ENCODE results near the gene FREY1. TPM values are rescaled to one million over a fixed set of nuclear protein-coding genes. Genes with fewer than 3 reads are reported as not detected.

Gene FREY1
- total and polyA plus RNA-seq, 8 donors: 0.33 to 9.9 (median 3.6) TPM; not detected in 4

DNA sequence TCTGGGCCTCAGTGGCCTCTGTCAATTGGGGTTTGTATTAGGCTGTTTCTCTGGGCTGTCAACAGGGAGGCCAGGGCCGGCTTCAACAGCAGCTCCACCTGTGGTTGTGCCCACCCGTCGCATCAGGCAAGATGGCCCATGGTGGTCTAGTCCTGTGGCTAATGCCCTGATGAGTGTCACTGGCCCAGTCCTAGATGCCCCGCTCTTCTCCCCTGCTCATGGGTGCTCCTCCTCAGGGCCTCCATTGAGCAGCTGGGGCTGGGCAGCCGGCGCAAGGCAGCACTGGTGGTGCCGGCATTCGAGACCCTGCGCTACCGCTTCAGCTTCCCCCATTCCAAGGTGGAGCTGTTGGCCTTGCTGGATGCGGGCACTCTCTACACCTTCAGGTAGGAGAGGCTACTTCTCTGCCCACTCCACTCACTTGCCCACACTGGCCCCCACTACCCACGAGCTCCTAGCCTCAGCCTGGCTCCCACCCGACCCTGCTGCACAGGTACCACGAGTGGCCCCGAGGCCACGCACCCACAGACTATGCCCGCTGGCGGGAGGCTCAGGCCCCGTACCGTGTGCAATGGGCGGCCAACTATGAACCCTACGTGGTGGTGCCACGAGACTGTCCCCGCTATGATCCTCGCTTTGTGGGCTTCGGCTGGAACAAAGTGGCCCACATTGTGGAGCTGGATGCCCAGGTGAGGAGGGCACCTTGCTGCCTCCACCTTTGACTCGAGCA is 20.8 kb upstream of the FREY1 start:
- intact Hi-C loops (cut with DNase I; ENCODE audit: low total_unique reads): no loop called here
- H3K27ac ChIP-seq: no peak overlapping the region
- TF ChIP-seq, protein P1, sequence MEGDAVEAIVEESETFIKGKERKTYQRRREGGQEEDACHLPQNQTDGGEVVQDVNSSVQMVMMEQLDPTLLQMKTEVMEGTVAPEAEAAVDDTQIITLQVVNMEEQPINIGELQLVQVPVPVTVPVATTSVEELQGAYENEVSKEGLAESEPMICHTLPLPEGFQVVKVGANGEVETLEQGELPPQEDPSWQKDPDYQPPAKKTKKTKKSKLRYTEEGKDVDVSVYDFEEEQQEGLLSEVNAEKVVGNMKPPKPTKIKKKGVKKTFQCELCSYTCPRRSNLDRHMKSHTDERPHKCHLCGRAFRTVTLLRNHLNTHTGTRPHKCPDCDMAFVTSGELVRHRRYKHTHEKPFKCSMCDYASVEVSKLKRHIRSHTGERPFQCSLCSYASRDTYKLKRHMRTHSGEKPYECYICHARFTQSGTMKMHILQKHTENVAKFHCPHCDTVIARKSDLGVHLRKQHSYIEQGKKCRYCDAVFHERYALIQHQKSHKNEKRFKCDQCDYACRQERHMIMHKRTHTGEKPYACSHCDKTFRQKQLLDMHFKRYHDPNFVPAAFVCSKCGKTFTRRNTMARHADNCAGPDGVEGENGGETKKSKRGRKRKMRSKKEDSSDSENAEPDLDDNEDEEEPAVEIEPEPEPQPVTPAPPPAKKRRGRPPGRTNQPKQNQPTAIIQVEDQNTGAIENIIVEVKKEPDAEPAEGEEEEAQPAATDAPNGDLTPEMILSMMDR (IDR thresholded peaks at IDR 0.05): no peak
- TF ChIP-seq POLR2A (IDR thresholded peaks at IDR 0.05) (no peak), EP300 (IDR thresholded peaks at IDR 0.05) (no peak), POLR2AphosphoS5 (IDR thresholded peaks at IDR 0.05) (no peak)
- H3K4me3 ChIP-seq: no peak overlapping the region
- no peaks in the 10 kb centered on the region for H3K9me3 ChIP-seq
- peaks cover 0 to 27% (median 5%) of the 10 kb centered on the region in 3 donors for H3K27me3 ChIP-seq
- peaks cover 6 to 32% (median 28%) of the 10 kb centered on the region in 4 donors for H3K4me1 ChIP-seq
- peaks cover 0 to 20% (median 19%) of the 10 kb centered on the region in 4 donors for H3K36me3 ChIP-seq
- 88 to 94% (median 91%) methylated on average over 18 to 27 of the region's 27 CpGs for WGBS, 5 donors
- DNase-seq: no peak

DNA sequence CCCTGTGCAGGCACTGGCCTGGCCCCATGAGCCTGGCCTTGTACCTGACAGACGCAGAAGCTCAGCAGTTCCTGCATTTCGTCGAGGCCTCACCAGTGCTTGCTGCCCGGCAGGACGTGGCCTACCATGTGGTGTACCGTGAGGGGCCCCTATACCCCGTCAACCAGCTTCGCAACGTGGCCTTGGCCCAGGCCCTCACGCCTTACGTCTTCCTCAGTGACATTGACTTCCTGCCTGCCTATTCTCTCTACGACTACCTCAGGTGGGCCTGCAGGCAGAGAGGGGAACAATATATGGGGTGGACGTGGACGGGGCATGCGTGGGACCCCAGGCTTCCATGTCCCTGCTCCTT is 20.2 kb upstream of the FREY1 start:
- 67 to 77% (median 75%) methylated on average over 9 to 15 of the region's 15 CpGs for WGBS, 5 donors
- no peak for TF ChIP-seq EP300 (IDR thresholded peaks at IDR 0.05)
- TF ChIP-seq POLR2AphosphoS5 (IDR thresholded peaks at IDR 0.05): no peak
- TF ChIP-seq POLR2A (IDR thresholded peaks at IDR 0.05): no peak
- TF ChIP-seq, protein P1 (IDR thresholded peaks at IDR 0.05): no peak
- DNase-seq: no peak
- peaks cover 0 to 15% (median 13%) of the 10 kb centered on the region in 4 donors for H3K36me3 ChIP-seq
- H3K27ac ChIP-seq: no peak overlapping the region
- H3K4me3 ChIP-seq: no peak overlapping the region
- H3K9me3 ChIP-seq: no peaks in the 10 kb centered on the region
- H3K27me3 ChIP-seq: peaks cover 0 to 32% (median 11%) of the 10 kb centered on the region in 3 donors
- H3K4me1 ChIP-seq: peaks cover 11 to 37% (median 33%) of the 10 kb centered on the region in 4 donors
- intact Hi-C loops (cut with DNase I; ENCODE audit: low total_unique reads): no loop called here

GRCh38 chr11:45926536-45927331 is 19.7 kb upstream of the FREY1 start:
- DNase-seq: no peak
- H3K9me3 ChIP-seq: no peaks in the 10 kb centered on the region
- H3K27me3 ChIP-seq: peaks cover 0 to 38% (median 17%) of the 10 kb centered on the region in 3 donors
- intact Hi-C loops (cut with DNase I; ENCODE audit: low total_unique reads): no loop called here
- no peak overlapping the region for H3K4me3 ChIP-seq
- WGBS, 5 donors: 82 to 95% (median 93%) methylated on average over 8 to 12 of the region's 12 CpGs
- TF ChIP-seq, protein P1 (IDR thresholded peaks at IDR 0.05): no peak
- TF ChIP-seq POLR2A (IDR thresholded peaks at IDR 0.05) (no peak), POLR2AphosphoS5 (IDR thresholded peaks at IDR 0.05) (no peak), EP300 (IDR thresholded peaks at IDR 0.05) (no peak)
- H3K4me1 ChIP-seq: peaks cover 16 to 42% (median 39%) of the 10 kb centered on the region in 4 donors
- no peak overlapping the region for H3K27ac ChIP-seq
- peaks cover 0 to 9% (median 8%) of the 10 kb centered on the region in 4 donors for H3K36me3 ChIP-seq

DNA sequence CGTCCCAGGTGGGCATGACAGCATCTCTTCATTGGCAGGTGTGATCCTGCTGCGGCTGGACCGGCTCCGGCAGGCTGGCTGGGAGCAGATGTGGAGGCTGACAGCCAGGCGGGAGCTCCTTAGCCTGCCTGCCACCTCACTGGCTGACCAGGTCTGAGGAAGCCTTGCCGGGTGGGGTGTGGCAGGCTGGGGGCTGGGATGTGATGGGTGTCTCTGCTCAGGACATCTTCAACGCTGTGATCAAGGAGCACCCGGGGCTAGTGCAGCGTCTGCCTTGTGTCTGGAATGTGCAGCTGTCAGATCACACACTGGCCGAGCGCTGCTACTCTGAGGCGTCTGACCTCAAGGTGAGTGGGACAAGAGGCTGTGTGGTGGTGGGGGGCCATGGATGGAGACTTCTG is 18.9 kb upstream of the FREY1 start:
- Histone ChIP-seq H3K27ac (no peak overlapping the region), H3K9me3 (no peaks in the 10 kb centered on the region), H3K4me1 (peaks cover 16 to 44% (median 43%) of the 10 kb centered on the region in 4 donors), H3K36me3 (peaks cover 0 to 2% (median under 1%) of the 10 kb centered on the region in 4 donors), H3K27me3 (peaks cover 0 to 44% (median 20%) of the 10 kb centered on the region in 3 donors), H3K4me3 (no peak overlapping the region)
- TF ChIP-seq POLR2AphosphoS5 (IDR thresholded peaks at IDR 0.05): no peak
- TF ChIP-seq, protein P1 (IDR thresholded peaks at IDR 0.05): no peak
- no peak for TF ChIP-seq EP300 (IDR thresholded peaks at IDR 0.05)
- no peak for TF ChIP-seq POLR2A (IDR thresholded peaks at IDR 0.05)
- intact Hi-C loops (cut with DNase I; ENCODE audit: low total_unique reads): no loop called here
- peak in 1 of 2 donors; percentile 7 for DNase-seq
- 73 to 84% (median 79%) methylated on average over 10 to 12 of the region's 12 CpGs for WGBS, 5 donors

Data from stomach (tissue), 9 donors.